HepG2 (cell line): ENCODE data around the gene ATP4A. TPM values are rescaled to one million over a fixed set of nuclear protein-coding genes. Genes with fewer than 3 reads are reported as not detected.

Experiments used
- AKAP8 ChIP-seq: sonication (generic); formaldehyde crosslinking; IDR thresholded peaks from 2 replicates; pipeline ENCODE4 v1.5.1; 2020; ENCODE audit warnings: mild to moderate bottlenecking, missing genetic modification reagents
- ARNTL ChIP-seq: sonication (generic); formaldehyde crosslinking; IDR thresholded peaks from 2 replicates; pipeline ENCODE4 v1.4.0; 2020; ENCODE audit warnings: mild to moderate bottlenecking, missing genetic modification reagents
- CENPX ChIP-seq: sonication (generic); formaldehyde crosslinking; IDR thresholded peaks from 2 replicates; pipeline ENCODE4 v1.9.0; 2021; ENCODE audit warnings: mild to moderate bottlenecking, missing genetic modification reagents, moderate library complexity
- FOXO1 ChIP-seq: sonication (generic); formaldehyde crosslinking; IDR thresholded peaks from 2 replicates; pipeline ENCODE4 v1.4.0; 2020; ENCODE audit warnings: missing genetic modification reagents
- GATA4 ChIP-seq: sonication (generic); IDR thresholded peaks from 2 replicates; pipeline ENCODE4 v1.6.1; 2016; ENCODE audit warnings: antibody characterized with exemption, low read depth, borderline replicate concordance
- HMGA1 ChIP-seq: sonication (generic); formaldehyde crosslinking; conservative IDR thresholded peaks from 2 replicates; pipeline ENCODE4 v1.4.0; 2020; ENCODE audit warnings: missing genetic modification reagents
- MLXIP ChIP-seq: sonication (generic); formaldehyde crosslinking; IDR thresholded peaks from 2 replicates; pipeline ENCODE4 v1.9.0; 2021; ENCODE audit warnings: missing genetic modification reagents, borderline replicate concordance
- NCOA2 ChIP-seq: sonication (generic); formaldehyde crosslinking; IDR thresholded peaks from 2 replicates; pipeline ENCODE4 v1.8.0; 2022; ENCODE audit warnings: inconsistent platforms
- NR2F2 ChIP-seq: IDR thresholded peaks from 2 replicates; pipeline ENCODE4 v1.6.1; 2012; ENCODE audit warnings: low read depth, inconsistent platforms, borderline replicate concordance
- PAX8 ChIP-seq: sonication (generic); formaldehyde crosslinking; IDR thresholded peaks from 2 replicates; pipeline ENCODE4 v1.8.0; 2022; ENCODE audit warnings: mild to moderate bottlenecking, missing genetic modification reagents, borderline replicate concordance
- REST ChIP-seq, 2 experiments: IDR thresholded peaks; 2 replicates each; pipeline ENCODE4 v1.6.1; 2011 to 2012; ENCODE audit warnings: low read length in 2 of 2, borderline replicate concordance in 1 of 2, low read depth in 1 of 2, mild to moderate bottlenecking in 1 of 2, moderate library complexity in 1 of 2
- ZBTB49 ChIP-seq: sonication (generic); formaldehyde crosslinking; IDR thresholded peaks from 2 replicates; pipeline ENCODE4 v1.4.0; 2020; ENCODE audit warnings: missing genetic modification reagents, borderline replicate concordance
- ZHX1 ChIP-seq: sonication (generic); formaldehyde crosslinking; IDR thresholded peaks from 2 replicates; pipeline ENCODE4 v1.8.1; 2022; ENCODE audit warnings: low read depth, mild to moderate bottlenecking, missing genetic modification reagents
- ZNF331 ChIP-seq: sonication (generic); formaldehyde crosslinking; IDR thresholded peaks from 2 replicates; pipeline ENCODE4 v1.4.0; 2020; ENCODE audit warnings: missing genetic modification reagents
- ZNF556 ChIP-seq: sonication (generic); formaldehyde crosslinking; IDR thresholded peaks from 2 replicates; pipeline ENCODE4 v1.4.0; 2020; ENCODE audit warnings: mild to moderate bottlenecking, missing genetic modification reagents, borderline replicate concordance
- ZNF563 ChIP-seq: sonication (generic); formaldehyde crosslinking; IDR thresholded peaks from 2 replicates; pipeline ENCODE4 v1.8.0; 2022; ENCODE audit warnings: mild to moderate bottlenecking, moderate library complexity, missing genetic modification reagents
- ZNF569 ChIP-seq: sonication (generic); formaldehyde crosslinking; IDR thresholded peaks from 2 replicates; pipeline ENCODE4 v1.5.0; 2020; ENCODE audit warnings: mild to moderate bottlenecking, missing genetic modification reagents, moderate library complexity, borderline replicate concordance
- ZNF768 ChIP-seq: sonication (generic); formaldehyde crosslinking; IDR thresholded peaks from 2 replicates; pipeline ENCODE4 v1.4.0; 2020; ENCODE audit warnings: missing genetic modification reagents
- ZNF777 ChIP-seq: sonication (generic); formaldehyde crosslinking; IDR thresholded peaks from 2 replicates; pipeline ENCODE4 v1.4.0; 2020; ENCODE audit warnings: missing genetic modification reagents
- polyA plus RNA-seq, 8 experiments: library from polyadenylated mRNA; depleted of rRNA in 3 of 8; stranded (reverse) in 7 of 8; unstranded in 1 of 8; fragments of >200 nt; fragmentation: Illumina TruSeq in 4 of 8; extraction: Trizol in 4 of 8; gene quantifications; 2 replicates each; pipeline versions ENCODE4 v1.2.1 to v1.2.3, GENCODE V29; 2011 to 2016; ENCODE audit warnings: low read depth in 4 of 8, missing spikeins in 1 of 8, mixed read lengths in 1 of 8; ENCODE audit not compliant: insufficient read depth in 1 of 8
- total RNA-seq, 5 experiments: library from RNA; depleted of rRNA; stranded (reverse); fragments of >200 nt; fragmentation: Illumina TruSeq; extraction: Trizol; gene quantifications; 2 replicates each; pipeline ENCODE4 v1.2.3, GENCODE V29; 2016; ENCODE audit warnings: low read depth in 1 of 5

The ATP4A gene
- total and polyA plus RNA-seq, 2 of the 13 experiments (the other 11 are each of a cell fraction or from before 2014, with no cell fraction given): 0.08 to 0.11 TPM

- TF ChIP-seq REST (IDR thresholded peaks at IDR 0.05; ENCODE audit: borderline replicate concordance in 1 of 2, low read depth in 1 of 2, low read length in 2 of 2): no peak
- TF ChIP-seq ARNTL (CRISPR knock-in tag): 0 out of 2 replicates have a peak, but pooled peaks have one; percentile 34
- no peak for TF ChIP-seq ZNF569 (CRISPR knock-in tag)
- TF ChIP-seq GATA4: peak; percentile 93
- TF ChIP-seq NR2F2: peak; percentile 89; the same call in 1 of the 2 replicates
- TF ChIP-seq PAX8 (CRISPR knock-in tag): no peak
- TF ChIP-seq ZNF556 (CRISPR knock-in tag): no peak
- TF ChIP-seq ZNF768: no peak
- TF ChIP-seq FOXO1 (CRISPR knock-in tag): peak; percentile 85
- no peak for TF ChIP-seq CENPX
- TF ChIP-seq ZNF331 (CRISPR knock-in tag): peak; percentile 84
- TF ChIP-seq NCOA2 (CRISPR knock-in tag): peak; percentile 97
- TF ChIP-seq ZBTB49: no peak
- TF ChIP-seq MLXIP (CRISPR knock-in tag): no peak
- TF ChIP-seq AKAP8 (CRISPR knock-in tag): no peak
- no peak for TF ChIP-seq ZNF777 (CRISPR knock-in tag)
- TF ChIP-seq ZNF563: no peak
- TF ChIP-seq HMGA1 (CRISPR knock-in tag): no peak
- TF ChIP-seq ZHX1: no peak
Measured at GRCh38 chr19:35569281-35569781, 5.9 kb upstream of the ATP4A start (continued).
